GM21526 (cell line): ENCODE data around the gene MTREX.

Experiments
- ATAC-seq: cut with Tn5 transposase; IDR thresholded peaks from one replicate; pipeline ENCODE4 v1.9.1; 2021; ENCODE audit warnings: moderate library complexity; ENCODE audit not compliant: unreplicated experiment, low FRiP score

MTREX gene

DNA sequence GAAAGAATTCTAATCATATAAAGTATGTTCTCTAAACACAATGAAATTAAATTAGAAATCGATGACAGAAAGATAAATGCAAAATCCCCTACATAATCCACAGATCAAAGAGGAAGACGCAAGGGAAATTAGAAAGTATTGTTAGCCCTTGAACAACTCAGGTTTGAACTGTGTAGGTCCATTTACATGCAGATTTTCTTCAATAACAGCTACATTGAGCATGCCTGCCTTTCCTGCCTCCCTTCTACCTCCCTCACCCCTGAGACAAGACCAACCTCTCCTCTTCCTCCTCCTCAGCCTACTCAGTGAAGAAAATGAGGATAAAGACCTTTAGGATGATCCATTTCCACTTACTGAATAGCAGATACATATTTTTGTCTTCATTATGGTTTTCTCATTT lies 151.8 kb downstream of the MTREX start:
- no peak for ATAC-seq

DNA sequence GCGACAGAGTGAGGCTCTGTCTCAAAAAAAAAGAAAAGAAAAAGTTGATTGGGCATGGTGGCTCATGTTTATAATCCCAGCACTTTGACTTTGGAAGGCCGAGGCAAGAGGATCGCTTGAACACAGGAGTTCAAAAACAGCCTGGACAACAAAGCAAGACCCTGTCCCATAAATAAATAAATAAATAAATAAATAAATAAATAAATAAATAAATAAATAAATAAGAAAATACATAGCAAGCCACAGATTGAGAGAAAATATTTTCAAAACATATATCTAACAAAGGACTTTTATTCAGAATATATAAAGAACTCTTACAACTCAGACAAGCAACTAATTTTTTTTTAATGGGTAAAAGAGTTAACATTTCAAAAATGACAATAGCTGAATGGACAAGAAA lies 155.8 kb downstream of the MTREX start:
- no peak for ATAC-seq

DNA sequence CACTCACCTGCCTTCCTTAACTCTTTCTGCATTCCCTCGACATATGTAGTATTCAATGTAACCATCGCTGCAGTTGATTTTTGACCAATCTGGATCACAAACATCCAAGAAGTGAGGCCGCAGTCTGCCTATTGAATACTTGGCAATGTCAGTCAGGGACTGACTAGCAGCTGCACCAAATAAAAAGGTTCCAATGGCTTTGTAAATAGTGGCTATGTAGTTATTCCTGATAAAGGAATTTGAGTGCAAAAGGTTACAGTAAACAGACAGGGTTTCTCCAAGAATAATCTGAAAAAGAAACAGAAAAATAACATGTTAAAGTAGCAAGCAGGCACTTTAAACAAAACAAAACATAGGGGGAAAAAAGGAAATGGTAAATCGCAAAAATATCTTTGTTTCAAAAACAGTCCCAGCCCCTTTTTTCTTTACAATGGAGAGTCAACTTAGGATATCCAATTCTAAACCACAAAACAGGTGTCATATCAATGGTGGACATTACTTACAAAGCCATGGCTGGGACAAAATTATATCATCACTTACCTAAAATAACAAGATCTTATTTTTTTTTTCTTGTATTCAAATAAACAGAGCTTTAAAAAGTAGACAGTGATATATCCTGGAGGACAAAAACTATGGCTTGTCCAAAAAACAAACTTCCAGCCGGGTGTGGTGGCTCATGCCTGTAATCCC lies 160.2 kb downstream of the MTREX start:
- no peak for ATAC-seq

DNA sequence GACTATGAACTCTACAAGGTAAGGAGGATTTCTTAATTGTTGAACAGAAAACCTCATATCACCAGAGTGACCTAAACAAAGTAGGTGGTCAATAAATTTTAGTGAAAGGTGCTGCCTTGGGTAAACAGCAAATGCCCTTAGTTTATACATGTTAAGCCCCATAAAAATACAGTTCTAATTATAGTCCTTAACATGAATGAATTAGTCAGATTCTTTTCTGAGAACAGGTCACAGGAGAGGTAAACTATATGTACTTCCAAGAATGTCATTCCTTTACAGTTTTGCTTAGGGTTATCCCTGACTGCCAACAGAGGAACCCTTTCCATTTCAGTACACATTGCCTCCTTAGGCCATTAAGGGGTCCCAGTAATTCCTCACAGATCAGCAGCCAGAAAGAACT lies 162.1 kb downstream of the MTREX start:
- ATAC-seq: no peak

DNA sequence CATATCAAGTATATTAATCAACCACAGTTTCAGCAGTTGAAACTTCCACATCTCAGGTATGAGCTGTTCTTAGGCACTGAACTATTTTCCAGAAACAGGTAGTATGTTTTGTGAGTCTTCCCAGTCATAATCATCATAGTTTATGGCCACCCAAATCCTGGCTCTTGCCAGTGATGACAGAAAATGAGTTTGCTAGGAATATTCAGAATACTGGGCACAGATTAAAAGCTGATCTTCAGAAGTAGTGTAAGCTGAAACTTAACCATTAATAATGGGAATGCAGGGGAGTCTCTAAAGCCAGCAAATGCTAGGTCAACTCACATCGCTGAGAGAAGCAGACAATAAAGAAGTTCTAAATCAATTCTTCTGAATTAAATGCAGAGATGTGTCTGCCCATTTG lies 162.5 kb downstream of the MTREX start:
- no peak for ATAC-seq

DNA sequence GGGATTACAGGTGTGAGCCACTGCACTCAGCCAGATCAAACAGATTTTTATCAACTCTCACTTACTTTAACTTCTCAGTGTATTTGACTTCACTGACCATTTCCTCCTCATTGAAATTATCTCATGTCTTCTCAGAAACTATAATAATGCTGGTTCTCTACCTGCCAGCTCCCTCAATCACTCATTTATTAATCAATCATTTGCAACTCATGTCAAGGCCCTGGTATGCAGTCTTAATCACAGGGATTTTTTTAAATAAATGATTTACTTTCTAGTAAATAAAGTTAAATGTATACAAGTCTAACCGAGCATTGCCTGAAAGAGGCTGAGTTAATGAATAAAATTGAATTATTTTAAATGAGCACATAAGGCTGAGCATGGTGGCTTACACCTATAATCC lies 163.7 kb downstream of the MTREX start:
- ATAC-seq: no peak

DNA sequence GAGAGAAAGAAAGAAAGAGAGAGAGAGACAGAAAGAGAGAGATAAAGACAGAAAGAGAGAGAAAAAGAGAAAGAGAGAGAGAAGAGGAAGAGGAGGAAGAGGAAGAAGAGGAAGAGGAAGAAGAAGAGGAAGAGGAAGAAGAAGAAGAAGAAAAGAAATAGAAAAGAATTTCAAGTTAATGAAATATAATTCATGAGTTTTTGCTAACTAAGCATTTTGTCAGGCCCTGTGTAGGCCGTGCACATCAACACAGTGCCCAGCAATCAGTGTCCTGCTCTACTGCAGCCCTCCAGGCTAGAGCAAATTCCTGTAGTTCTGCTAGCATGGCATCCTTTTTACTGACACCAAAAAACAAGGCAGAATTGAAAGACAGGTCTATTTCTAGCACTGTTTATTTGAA lies 164.9 kb downstream of the MTREX start:
- ATAC-seq: no peak
